Measurements from ENCODE around the gene USP26. TPM values are rescaled to one million over a fixed set of nuclear protein-coding genes. Genes with fewer than 3 reads are reported as not detected.
"Not testable (repeated sequence)": the region's sequence is repeated elsewhere in the genome, so short reads cannot be mapped to it uniquely, and the experiment has no call there.

The USP26 gene
- total RNA-seq, result not detected

GRCh38 chrX:133097031-133097430 is at the start of gene USP26:
Gene USP26 (minus strand): TSS chrX:133097109. CDS start chrX:133028220, 68,889 bp downstream.
- DNase-seq, result no peak

- DNase-seq, result no peak
Measured at GRCh38 chrX:133134282-133134681, 37.4 kb upstream of the USP26 start.

- DNase-seq, result no peak
Measured at GRCh38 chrX:133120406-133120805, 23.5 kb upstream of the USP26 start.

GRCh38 chrX:133094098-133094731 is 2.7 kb downstream of the USP26 start:
- DNase-seq, result no peak

GRCh38 chrX:133090236-133090809 is 6.6 kb downstream of the USP26 start:
- DNase-seq, result no peak

- DNase-seq, result no peak
Measured at GRCh38 chrX:133089411-133089810, 7.5 kb downstream of the USP26 start.

- DNase-seq, result no peak
Measured at GRCh38 chrX:133085785-133086184, 11.1 kb downstream of the USP26 start.

GRCh38 chrX:133085056-133085455 is 11.9 kb downstream of the USP26 start:
- not testable (repeated sequence) for DNase-seq

- DNase-seq, result no peak
Measured at GRCh38 chrX:133083899-133084298, 13.0 kb downstream of the USP26 start.

- no peak for DNase-seq
Measured at GRCh38 chrX:133081990-133082389, 14.9 kb downstream of the USP26 start.

- DNase-seq, result not testable (repeated sequence)
Measured at GRCh38 chrX:133077856-133078255, 19.1 kb downstream of the USP26 start.

GRCh38 chrX:133072566-133072965 is 24.3 kb downstream of the USP26 start:
- no peak for DNase-seq

GRCh38 chrX:133068461-133068860 is 28.4 kb downstream of the USP26 start:
- DNase-seq, result no peak

GRCh38 chrX:133056341-133056740 is 40.6 kb downstream of the USP26 start:
- no peak for DNase-seq

- DNase-seq, result no peak
Measured at GRCh38 chrX:133054761-133055405, 42.0 kb downstream of the USP26 start.

- DNase-seq, result no peak
Measured at GRCh38 chrX:133053861-133054598, 42.9 kb downstream of the USP26 start.

GRCh38 chrX:133048751-133049150 is 48.2 kb downstream of the USP26 start:
- DNase-seq, result no peak

- no peak for DNase-seq
Measured at GRCh38 chrX:133046601-133047000, 50.3 kb downstream of the USP26 start.

GRCh38 chrX:133045986-133046385 is 50.9 kb downstream of the USP26 start:
- DNase-seq, result no peak

- DNase-seq, result not testable (repeated sequence)
Measured at GRCh38 chrX:133044145-133044786, 52.6 kb downstream of the USP26 start.

GRCh38 chrX:133042260-133042659 is 54.6 kb downstream of the USP26 start:
- DNase-seq, result no peak

GRCh38 chrX:133033010-133033409 is 63.9 kb downstream of the USP26 start:
- DNase-seq, result no peak

- no peak for DNase-seq
Measured at GRCh38 chrX:133018229-133018628, 78.7 kb downstream of the USP26 start.
